Middle frontal gyrus (tissue), 1 donor: ENCODE measurements around the gene SULT1E1.
"Not testable (repeated sequence)": the region's sequence is repeated elsewhere in the genome, so short reads cannot be mapped to it uniquely, and the experiment has no call there.

Source experiments
- DNase-seq: peaks from one replicate; pipeline ENCODE4 v3.0.0-alpha.2; 2015; ENCODE audit warnings: low spot score; ENCODE audit errors: extremely low spot score

The SULT1E1 gene

DNA sequence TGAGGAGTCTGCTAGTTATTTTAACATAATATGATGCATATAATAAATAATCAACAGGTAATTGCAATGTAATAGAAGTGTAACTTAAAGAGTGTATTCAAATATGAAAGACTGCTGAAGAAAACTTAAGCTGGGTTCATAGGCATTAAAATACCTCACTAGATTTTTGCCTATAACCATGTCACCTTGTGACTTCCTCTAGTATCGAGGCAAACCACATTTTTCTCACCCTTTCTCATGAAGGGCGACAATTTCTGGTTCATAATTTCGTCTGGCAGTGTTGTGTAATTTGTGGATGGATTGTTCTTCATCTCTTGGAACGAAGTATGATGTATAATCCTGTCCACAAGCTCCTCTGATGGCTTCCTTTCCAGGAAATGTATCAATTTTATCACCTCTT, 16.0 kb downstream of the SULT1E1 start:
- no peak for DNase-seq

GRCh38 chr4:69843301-69843700, 16.6 kb downstream of the SULT1E1 start:
- no peak for DNase-seq

- DNase-seq = no peak
Measured at GRCh38 chr4:69838977-69839376, 21.0 kb downstream of the SULT1E1 start.

DNA sequence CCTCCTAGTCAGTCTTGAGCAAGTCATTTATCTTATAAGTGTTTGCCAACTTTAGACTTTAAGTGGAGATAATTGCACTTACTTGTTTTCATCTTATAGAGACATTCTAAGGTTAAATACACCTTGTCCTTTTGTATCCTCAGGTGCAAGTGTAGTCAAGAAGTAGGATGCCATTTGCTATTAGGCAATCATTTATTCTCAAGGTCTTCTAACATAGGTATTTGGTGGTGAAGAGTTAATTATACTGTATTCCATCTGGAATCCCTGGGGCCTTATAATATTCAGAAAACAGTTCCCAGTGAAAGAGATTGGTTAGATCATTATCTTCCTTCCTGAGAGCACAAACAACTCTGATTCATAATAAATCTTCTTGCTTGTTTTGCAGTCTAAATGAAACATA, 23.7 kb downstream of the SULT1E1 start:
- no peak for DNase-seq

DNA sequence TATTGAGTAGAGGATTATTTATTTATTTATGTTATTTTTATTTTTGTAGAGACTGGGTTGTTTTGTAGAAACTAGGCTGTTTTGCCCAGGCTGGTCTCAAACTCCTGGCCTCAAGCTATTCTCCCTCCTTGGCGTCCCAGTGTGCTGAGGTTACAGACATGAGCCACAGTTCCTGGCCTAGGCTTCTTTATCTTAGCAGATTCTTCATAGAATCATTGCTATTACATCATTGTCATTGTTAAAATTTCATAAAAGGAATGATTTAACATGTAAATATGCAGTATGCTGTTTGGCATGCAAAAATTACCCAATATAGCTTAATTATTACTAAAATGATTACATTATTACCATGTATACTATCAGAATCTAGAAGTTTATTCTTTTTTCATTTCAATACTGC, 24.2 kb downstream of the SULT1E1 start:
- no peak for DNase-seq

GRCh38 chr4:69833251-69833650, 26.7 kb downstream of the SULT1E1 start:
- DNase-seq = no peak

DNA sequence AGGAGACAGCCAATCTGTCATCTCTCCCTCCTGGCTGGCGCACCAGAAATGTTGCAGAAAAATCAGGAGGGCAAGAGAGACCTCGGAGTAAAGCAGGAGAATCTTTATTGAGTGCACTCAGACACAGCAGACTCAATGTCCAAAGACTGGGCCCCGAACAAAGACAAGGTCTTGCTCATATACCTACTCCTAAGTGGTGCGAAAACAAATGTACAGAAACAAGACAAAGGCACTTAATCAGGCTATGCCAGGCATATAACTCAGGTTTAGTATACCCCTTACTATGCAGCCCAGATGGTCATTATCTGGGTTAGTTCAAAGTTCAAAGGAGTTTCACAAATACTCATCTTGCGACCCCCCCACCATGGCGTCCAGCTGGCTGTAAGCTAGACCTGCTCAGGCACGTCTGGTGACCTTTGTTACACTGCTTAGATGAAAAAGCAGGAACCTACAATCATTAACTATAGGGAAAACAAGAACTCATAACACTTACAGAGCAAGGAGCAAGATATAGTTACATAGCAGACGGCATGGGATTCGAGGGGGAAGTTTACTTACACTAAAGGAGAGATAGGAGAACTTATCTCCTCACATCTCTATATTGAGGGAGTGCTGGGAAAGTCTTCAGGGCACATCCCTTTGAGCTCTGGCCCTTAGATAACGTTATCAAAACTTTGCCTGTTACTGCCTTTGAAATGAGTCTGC, 27.5 kb downstream of the SULT1E1 start:
- DNase-seq = no peak

GRCh38 chr4:69831646-69832325, 28.2 kb downstream of the SULT1E1 start:
- DNase-seq = no peak

DNA sequence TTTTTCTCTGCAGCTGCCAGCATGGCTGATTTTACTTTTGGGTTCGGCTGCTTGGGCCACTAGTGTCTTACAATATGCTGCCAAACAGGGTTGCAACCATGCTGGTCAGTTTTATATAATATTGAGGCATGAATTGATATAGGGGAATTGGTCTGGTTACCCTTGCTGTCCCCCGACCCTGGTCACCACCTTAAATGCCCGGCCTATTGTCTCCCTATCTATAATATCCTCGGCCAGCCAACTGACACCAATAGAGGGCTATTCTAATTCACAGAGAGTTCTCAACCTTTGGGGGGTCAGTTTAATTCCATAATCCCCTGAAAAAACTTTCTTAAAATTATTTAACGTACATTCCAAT, 28.7 kb downstream of the SULT1E1 start:
- DNase-seq = no peak

DNA sequence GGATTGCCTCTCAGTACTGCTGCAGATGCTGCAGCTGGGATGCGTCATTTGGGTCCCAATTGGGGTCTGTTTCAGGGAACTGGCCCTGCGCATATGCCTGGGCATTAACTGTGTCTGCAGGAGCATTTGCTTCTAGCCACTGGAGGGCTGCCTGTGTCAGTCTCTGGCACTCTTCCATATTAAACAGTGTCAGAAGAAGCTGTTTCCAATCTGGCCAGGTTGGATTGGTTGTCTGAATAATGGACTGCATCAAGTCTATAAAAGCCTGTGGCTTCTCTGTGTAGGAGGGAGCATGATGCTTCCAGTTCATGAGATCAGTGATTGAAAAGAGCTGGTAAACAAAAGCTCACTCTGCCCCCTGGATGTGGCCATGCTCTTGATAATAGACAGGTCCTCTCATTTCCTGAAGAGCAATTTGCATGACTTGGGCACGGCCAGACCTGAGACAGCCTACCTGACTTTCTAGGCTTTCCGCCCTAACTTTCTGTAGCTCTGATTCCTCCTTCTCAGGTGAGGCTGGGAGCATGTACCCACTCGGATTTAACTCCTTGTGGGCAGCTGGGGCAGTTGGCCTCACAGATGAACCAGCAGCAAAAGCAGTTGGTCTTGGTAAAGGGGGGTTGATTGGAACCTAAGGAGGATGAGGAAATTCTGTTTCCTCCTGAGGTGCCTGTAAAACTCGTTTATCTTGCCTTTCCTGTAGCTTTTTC, 29.2 kb downstream of the SULT1E1 start:
- no peak for DNase-seq

GRCh38 chr4:69830192-69830559, 29.8 kb downstream of the SULT1E1 start:
- DNase-seq = no peak

GRCh38 chr4:69829678-69830077, 30.3 kb downstream of the SULT1E1 start:
- DNase-seq = no peak

GRCh38 chr4:69828828-69829227, 31.1 kb downstream of the SULT1E1 start:
- no peak for DNase-seq

DNA sequence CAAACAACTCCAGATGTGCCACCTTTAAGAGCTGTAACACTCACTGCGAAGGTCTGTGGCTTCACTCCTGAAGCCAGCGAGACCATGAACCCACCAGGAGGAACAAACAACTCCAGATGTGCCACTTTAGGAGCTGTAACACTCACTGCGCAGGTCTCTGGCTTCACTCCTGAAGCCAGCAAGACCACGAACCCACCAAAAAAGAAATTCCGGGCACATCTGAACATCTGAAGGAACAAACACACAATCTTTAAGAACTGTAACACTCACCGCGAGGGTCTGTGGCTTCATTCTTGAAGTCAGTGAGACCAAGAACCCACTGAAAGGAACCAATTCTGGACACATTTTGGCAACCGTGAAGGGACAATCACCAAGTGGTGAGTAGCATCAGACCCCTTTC, 34.9 kb downstream of the SULT1E1 start:
- not testable (repeated sequence) for DNase-seq

- DNase-seq = no peak
Measured at GRCh38 chr4:69823481-69824186, 36.3 kb downstream of the SULT1E1 start.

DNA sequence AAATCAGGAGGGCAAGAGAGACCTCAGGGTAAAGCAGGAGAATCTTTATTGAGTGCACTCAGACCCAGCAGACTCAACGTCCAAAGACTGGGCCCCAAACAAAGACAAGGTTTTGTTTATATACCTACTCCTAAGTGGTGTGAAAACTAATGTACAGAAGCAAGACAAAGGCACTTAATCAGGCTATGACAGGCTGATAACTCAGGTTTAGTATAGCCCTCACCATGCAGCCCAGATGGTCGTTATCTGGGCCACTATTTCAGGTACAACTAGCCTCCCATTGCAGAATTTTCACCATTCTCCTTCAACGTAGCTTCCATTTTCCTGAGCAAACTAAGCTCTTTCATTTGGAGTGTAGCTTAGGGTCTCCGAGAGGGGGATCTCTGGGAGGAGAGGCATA, 36.9 kb downstream of the SULT1E1 start:
- DNase-seq = no peak

GRCh38 chr4:69822198-69822597, 37.7 kb downstream of the SULT1E1 start:
- DNase-seq = no peak

GRCh38 chr4:69818060-69818639, 41.8 kb downstream of the SULT1E1 start:
- no peak for DNase-seq

DNA sequence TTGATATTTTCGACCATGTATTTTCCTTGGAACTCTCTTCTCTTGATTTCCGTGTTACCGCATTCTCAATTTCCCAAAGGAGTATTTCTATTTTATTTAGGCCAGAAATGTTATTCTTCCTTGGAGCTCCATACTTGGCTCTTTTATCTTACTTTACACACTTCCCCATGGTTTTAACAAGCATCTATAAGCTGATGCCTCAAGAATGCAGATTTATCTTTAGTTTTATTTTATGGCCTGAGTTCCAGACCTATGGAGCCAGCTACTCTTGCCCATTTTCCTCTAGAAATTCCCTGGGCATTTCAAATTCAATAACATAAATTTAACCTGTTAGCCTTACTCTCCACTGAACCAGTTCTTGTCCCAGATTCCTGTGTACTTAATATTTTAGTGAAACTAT, 43.7 kb downstream of the SULT1E1 start:
- DNase-seq = no peak

DNA sequence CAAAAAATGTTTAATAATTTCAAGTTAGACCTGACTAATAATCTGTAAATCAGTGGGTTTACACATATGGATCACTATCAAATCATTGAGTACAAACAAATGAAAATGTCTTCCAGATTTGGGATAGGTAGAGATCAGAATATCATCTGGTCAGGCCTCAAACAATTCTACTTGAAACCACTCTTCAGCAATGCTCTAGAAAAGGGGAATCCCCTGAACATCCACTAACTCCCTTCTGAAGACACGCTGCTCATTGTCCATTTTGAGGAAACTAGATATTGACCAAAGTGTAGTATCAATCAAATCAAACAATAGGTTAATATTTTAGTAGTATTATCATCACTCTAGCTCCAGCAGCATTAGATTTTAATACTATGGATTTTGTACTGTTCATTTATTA, 46.3 kb downstream of the SULT1E1 start:
- DNase-seq = no peak

GRCh38 chr4:69811166-69811565, 48.8 kb downstream of the SULT1E1 start:
- DNase-seq = no peak

DNA sequence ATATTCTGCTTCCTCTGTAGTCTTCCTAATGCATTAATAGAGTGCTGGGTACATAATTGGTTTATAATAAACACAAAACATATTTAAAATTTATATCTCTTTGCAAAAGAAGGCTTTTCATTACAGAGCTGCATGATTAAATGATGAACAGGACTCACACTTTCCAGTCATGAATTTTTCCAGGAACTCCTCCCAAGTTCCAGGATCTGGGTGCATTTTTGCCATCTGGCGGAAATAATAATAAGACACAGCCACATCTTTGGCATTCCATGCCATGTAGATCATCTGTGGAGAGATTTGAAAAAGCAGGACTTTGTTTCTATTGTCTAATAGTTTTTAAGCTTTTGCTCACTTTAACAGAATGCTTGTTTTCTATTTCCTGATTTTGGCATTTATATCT, 59.3 kb downstream of the SULT1E1 start:
- no peak for DNase-seq
